ENCODE data around the gene ARID1A. TPM values are rescaled to one million over a fixed set of nuclear protein-coding genes. Genes with fewer than 3 reads are reported as not detected.

Gene ARID1A
- total RNA-seq, 6 experiments from 2014 or later, result 22.2 to 36.4 (median 29.4) TPM

DNA sequence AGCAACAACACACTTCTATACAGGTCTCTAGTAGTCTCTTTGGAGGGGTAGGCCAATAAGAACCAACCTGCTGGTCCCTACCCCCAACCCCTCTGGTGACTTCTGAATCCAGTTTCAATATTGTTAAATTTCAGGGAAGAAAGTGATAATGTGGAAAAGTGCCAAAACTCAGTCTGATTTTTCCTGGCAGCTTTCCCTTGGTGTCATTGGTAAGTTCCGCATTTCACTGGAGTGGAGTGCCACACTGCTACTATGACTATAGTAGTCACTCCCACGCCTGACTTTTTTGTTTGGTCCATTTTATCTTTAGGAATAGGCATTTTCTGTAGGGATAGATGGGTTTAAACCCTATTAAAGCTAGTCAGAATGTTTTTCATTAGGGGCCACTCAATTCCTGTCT, 5.7 kb upstream of the ARID1A start:
- Histone ChIP-seq H3K27me3 (no peaks in the 10 kb centered on the region), H3K36me3 (no peaks in the 10 kb centered on the region), H3K9me3 (no peaks in the 10 kb centered on the region), H3K27ac (no peak overlapping the region), H3K4me3 (no peak overlapping the region), H3K4me1 (peaks cover 4 to 35% (median 16%) of the 10 kb centered on the region in 4 donors)
- ATAC-seq (no peak), DNase-seq (no peak)
- intact Hi-C loops (cut with DNase I), result no loop called here
- WGBS (ENCODE audit: insufficient coverage, low coverage, low lambda C conversion rate, missing lambda C conversion rate), result 70% methylated on average over 2 of the region's 2 CpGs
- TF ChIP-seq, protein P1, sequence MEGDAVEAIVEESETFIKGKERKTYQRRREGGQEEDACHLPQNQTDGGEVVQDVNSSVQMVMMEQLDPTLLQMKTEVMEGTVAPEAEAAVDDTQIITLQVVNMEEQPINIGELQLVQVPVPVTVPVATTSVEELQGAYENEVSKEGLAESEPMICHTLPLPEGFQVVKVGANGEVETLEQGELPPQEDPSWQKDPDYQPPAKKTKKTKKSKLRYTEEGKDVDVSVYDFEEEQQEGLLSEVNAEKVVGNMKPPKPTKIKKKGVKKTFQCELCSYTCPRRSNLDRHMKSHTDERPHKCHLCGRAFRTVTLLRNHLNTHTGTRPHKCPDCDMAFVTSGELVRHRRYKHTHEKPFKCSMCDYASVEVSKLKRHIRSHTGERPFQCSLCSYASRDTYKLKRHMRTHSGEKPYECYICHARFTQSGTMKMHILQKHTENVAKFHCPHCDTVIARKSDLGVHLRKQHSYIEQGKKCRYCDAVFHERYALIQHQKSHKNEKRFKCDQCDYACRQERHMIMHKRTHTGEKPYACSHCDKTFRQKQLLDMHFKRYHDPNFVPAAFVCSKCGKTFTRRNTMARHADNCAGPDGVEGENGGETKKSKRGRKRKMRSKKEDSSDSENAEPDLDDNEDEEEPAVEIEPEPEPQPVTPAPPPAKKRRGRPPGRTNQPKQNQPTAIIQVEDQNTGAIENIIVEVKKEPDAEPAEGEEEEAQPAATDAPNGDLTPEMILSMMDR (IDR thresholded peaks at IDR 0.05), result no peak
- no peak for TF ChIP-seq POLR2A (IDR thresholded peaks at IDR 0.05)

DNA sequence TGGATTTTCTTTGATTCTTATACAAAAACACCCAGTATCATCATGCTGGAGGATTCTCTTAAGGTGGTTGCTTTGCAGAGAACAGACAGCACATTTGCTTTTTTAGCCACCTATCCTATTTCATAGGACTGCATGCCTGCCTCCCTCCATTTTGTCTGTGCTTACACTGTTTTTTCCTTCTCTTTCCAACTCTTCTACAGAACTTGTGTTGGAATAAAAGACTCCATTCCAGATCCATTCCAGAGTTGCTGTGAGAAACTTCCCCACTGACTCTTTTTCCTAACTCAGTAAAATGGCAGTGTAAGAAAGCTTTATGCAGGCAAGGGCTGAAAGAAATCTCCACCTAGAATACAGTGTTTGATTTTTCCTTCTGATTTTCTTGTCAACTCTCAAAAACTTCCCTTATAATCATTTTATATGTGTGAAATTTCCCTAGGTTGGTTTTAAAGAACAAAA, 5.2 kb upstream of the ARID1A start:
- no peak overlapping the region for H3K4me3 ChIP-seq
- no peak overlapping the region for H3K27ac ChIP-seq
- intact Hi-C loops (cut with DNase I), result no loop called here
- H3K9me3 ChIP-seq, result no peaks in the 10 kb centered on the region
- DNase-seq (no peak), ATAC-seq (no peak)
- no peaks in the 10 kb centered on the region for H3K27me3 ChIP-seq
- peaks cover 4 to 35% (median 18%) of the 10 kb centered on the region in 4 donors for H3K4me1 ChIP-seq
- TF ChIP-seq, protein P1 (IDR thresholded peaks at IDR 0.05), result no peak
- TF ChIP-seq POLR2A (IDR thresholded peaks at IDR 0.05), result no peak
- H3K36me3 ChIP-seq, result no peaks in the 10 kb centered on the region

DNA sequence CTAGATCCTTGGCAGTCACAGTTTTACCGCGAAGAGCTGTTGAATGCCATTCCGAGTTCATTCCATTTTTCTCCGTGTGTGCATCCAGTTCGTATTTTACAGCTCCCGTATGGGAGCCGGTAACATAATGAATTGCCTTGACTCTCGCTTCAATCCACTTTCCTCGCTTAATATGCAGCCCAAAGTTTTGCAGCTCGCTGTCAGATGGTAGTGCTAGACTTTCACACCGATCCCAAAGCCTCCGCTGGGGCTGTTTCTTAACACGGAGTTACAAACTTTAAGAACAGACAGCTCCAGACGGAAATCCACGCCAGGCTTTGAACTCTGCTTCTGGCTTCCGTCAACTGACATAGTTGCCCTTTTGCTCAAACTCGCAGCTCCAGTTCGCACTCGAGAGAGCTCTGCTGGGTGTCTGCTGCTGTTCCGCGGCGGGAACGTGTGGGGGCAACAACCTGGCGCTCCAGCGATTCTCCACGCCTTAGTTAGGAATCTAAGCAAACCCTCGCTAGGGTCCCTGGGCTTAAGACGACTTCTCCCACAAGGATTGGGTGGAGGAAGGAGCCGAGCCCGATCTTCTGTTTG, 3.5 kb upstream of the ARID1A start:
- TF ChIP-seq, protein P1 (IDR thresholded peaks at IDR 0.05), result peak in 1 of 4 donors; percentile 11
- peak; percentile 66 for TF ChIP-seq POLR2A (IDR thresholded peaks at IDR 0.05)
- H3K36me3 ChIP-seq, result no peaks in the 10 kb centered on the region
- H3K9me3 ChIP-seq, result no peaks in the 10 kb centered on the region
- peak overlapping the region; percentile 61 to 64 (median 62) for H3K4me3 ChIP-seq
- peaks cover 4 to 35% (median 18%) of the 10 kb centered on the region in 4 donors for H3K4me1 ChIP-seq
- DNase-seq (peak; percentile 80 to 89 (median 88)), ATAC-seq (peak; percentile 50 to 56 (median 52))
- under 1% methylated on average over 21 of the region's 30 CpGs for WGBS (ENCODE audit: insufficient coverage, low coverage, low lambda C conversion rate, missing lambda C conversion rate)
- H3K27me3 ChIP-seq, result no peaks in the 10 kb centered on the region
- H3K27ac ChIP-seq, result peak overlapping the region; percentile 91 to 97 (median 96)
- intact Hi-C loops (cut with DNase I), result no loop called here

- peak; percentile 58 to 72 (median 68) for ATAC-seq
- TF ChIP-seq, protein P1 (IDR thresholded peaks at IDR 0.05), result peak in 1 of 4 donors; percentile 3
- TF ChIP-seq POLR2A (IDR thresholded peaks at IDR 0.05), result peak; percentile 34
- Histone ChIP-seq H3K36me3 (no peaks in the 10 kb centered on the region), H3K4me3 (peak overlapping the region; percentile 61 to 64 (median 62)), H3K27ac (peak overlapping the region; percentile 91 to 97 (median 96)), H3K27me3 (no peaks in the 10 kb centered on the region), H3K4me1 (peaks cover 4 to 35% (median 18%) of the 10 kb centered on the region in 4 donors), H3K9me3 (no peaks in the 10 kb centered on the region)
- WGBS (ENCODE audit: insufficient coverage, low coverage, low lambda C conversion rate, missing lambda C conversion rate), result 0% methylated on average over 20 of the region's 34 CpGs
- DNase-seq, result peak; percentile 88 to 97 (median 96)
- intact Hi-C loops (cut with DNase I), result no loop called here
Observed at GRCh38 chr1:26692793-26693490, 2.9 kb upstream of the ARID1A start.

Measured in right lobe of liver (tissue), 6 donors.